Stomach (tissue), 4 donors: Measurements from ENCODE around the gene DNAJC1.

ENCODE experiments used
- CTCF ChIP-seq, 7 experiments: fragments of 450-650 bp in 4 of 7; fragments of 200-600 bp in 3 of 7; sonication (generic) in 3 of 7; IDR thresholded peaks; one replicate each; pipeline ENCODE4 v1.5.1; 2016 to 2019; ENCODE audit warnings: antibody characterized with exemption in 7 of 7, control low read depth in 2 of 7, mild to moderate bottlenecking in 1 of 7
- POLR2A ChIP-seq, 4 donors: fragments of 450-650 bp; IDR thresholded peaks; one replicate each; pipeline ENCODE4 v1.6.1; 2016; ENCODE audit warnings: antibody characterized with exemption in 4 of 4, control low read depth in 2 of 4, mild to moderate bottlenecking in 1 of 4, moderate library complexity in 1 of 4

- TF ChIP-seq POLR2A (IDR thresholded peaks at IDR 0.05) = no peak
- TF ChIP-seq CTCF (IDR thresholded peaks at IDR 0.05) = no peak
Observed at GRCh38 chr10:21927631-21928353, 75.7 kb downstream of the DNAJC1 start.
